HL-60 (cell line): ENCODE measurements around the gene DONSON.

Experiments used
- CTCF ChIP-seq: IDR thresholded peaks from one replicate; pipeline ENCODE4 v1.5.1; 2011; ENCODE audit warnings: low read length, control low read depth, inconsistent platforms; ENCODE audit not compliant: insufficient read depth
- GABPA ChIP-seq: IDR thresholded peaks from 2 replicates; pipeline ENCODE4 v1.6.1; 2012; ENCODE audit warnings: low read depth
- POLR2AphosphoS5 ChIP-seq: IDR thresholded peaks from 2 replicates; pipeline ENCODE4 v1.6.1; 2012; ENCODE audit warnings: low read depth
- REST ChIP-seq: IDR thresholded peaks from 2 replicates; pipeline ENCODE4 v1.6.1; 2012; ENCODE audit warnings: low read depth; ENCODE audit not compliant: insufficient replicate concordance

GRCh38 chr21:33619726-33620125, 31.2 kb upstream of the DONSON start:
- TF ChIP-seq CTCF (no peak), REST (no peak), GABPA (no peak), POLR2AphosphoS5 (no peak)
